Smooth muscle cell (in vitro differentiated cells): Measurements from ENCODE around the gene PPP1R27. TPM values are rescaled to one million over a fixed set of nuclear protein-coding genes. Genes with fewer than 3 reads are reported as not detected.

Experiments used
- DNase-seq: peaks from one replicate; lab custom pipeline; 2025; ENCODE audit not compliant: unreplicated experiment; lab: John Stamatoyannopoulos, UW
- H2AFZ ChIP-seq: fragments of 200-600 bp; sonication (generic); 2 replicates; pipeline ENCODE4 v1.6.0; 2016; ENCODE audit warnings: antibody characterized with exemption, low read depth, mild to moderate bottlenecking
- H3F3A ChIP-seq: fragments of 200-600 bp; sonication (generic); 2 replicates; pipeline ENCODE4 v1.6.0; 2017; ENCODE audit warnings: antibody characterized with exemption, low read depth
- H3K27ac ChIP-seq: fragments of 200-600 bp; sonication (generic); 2 replicates; pipeline ENCODE4 v1.5.1; 2016; ENCODE audit warnings: low read depth, mild to moderate bottlenecking
- H3K27me3 ChIP-seq: fragments of 200-600 bp; sonication (generic); 2 replicates; pipeline ENCODE4 v1.6.1; 2016; ENCODE audit warnings: low read depth, mild to moderate bottlenecking
- H3K36me3 ChIP-seq: fragments of 200-600 bp; sonication (generic); 2 replicates; pipeline ENCODE4 v1.5.1; 2016; ENCODE audit warnings: low read depth
- H3K4me1 ChIP-seq: fragments of 200-600 bp; sonication (generic); 2 replicates; pipeline ENCODE4 v1.5.1; 2016; ENCODE audit warnings: low read depth
- H3K4me2 ChIP-seq: fragments of 200-600 bp; sonication (generic); 2 replicates; pipeline ENCODE4 v1.6.0; 2016; ENCODE audit warnings: mild to moderate bottlenecking
- H3K4me3 ChIP-seq: fragments of 200-600 bp; sonication (generic); 2 replicates; pipeline ENCODE4 v1.5.1; 2016; ENCODE audit warnings: mild to moderate bottlenecking
- H3K79me2 ChIP-seq: fragments of 200-600 bp; sonication (generic); 2 replicates; pipeline ENCODE4 v1.6.0; 2016; ENCODE audit warnings: low read depth, mild to moderate bottlenecking
- H3K9ac ChIP-seq: fragments of 200-600 bp; sonication (generic); 2 replicates; pipeline ENCODE4 v1.6.0; 2016; ENCODE audit warnings: low read depth
- H3K9me3 ChIP-seq: fragments of 200-600 bp; sonication (generic); replicated peaks from 2 replicates; pipeline ENCODE4 v1.5.1; 2016; ENCODE audit warnings: low read depth
- H4K20me1 ChIP-seq: fragments of 200-600 bp; sonication (generic); 2 replicates; pipeline ENCODE4 v1.6.0; 2016; ENCODE audit warnings: low read depth
- CTCF ChIP-seq: fragments of 200-600 bp; sonication (generic); IDR thresholded peaks from 2 replicates; pipeline ENCODE4 v1.5.1; 2017; ENCODE audit warnings: borderline replicate concordance, mild to moderate bottlenecking, antibody characterized with exemption; ENCODE audit not compliant: insufficient read depth, poor library complexity, severe bottlenecking
- WGBS: methylation state at CpG from one replicate; pipeline ENCODE4 v1.1.7; 2016; ENCODE audit warnings: low lambda C conversion rate; 5-methylcytosine and 5-hydroxymethylcytosine counted together
- polyA plus RNA-seq: library from polyadenylated mRNA; unstranded; fragments of >200 nt; fragmentation: Nextera tagmentation; extraction: Ambion mirVana; gene quantifications from 2 replicates; pipeline ENCODE4 v1.2.1, GENCODE V29; 2016
- total RNA-seq: library from RNA; depleted of rRNA; stranded (reverse); fragments of >200 nt; gene quantifications from 2 replicates; pipeline ENCODE4 v1.2.3, GENCODE V29; 2014

PPP1R27 gene
- total and polyA plus RNA-seq, 2 experiments from 2014 or later = 0.79 to 3.1 TPM

GRCh38 chr17:81792675-81793615, 41.9 kb downstream of the PPP1R27 start:
- Histone ChIP-seq H3K79me2 (no peaks in the 10 kb centered on the region), H3K36me3 (no peaks in the 10 kb centered on the region), H3K4me3 (no peak overlapping the region), H3F3A (no peaks in the 10 kb centered on the region), H2AFZ (no peak overlapping the region), H3K4me2 (no peak overlapping the region), H3K9me3 (no peaks in the 10 kb centered on the region), H3K27me3 (no peaks in the 10 kb centered on the region), H4K20me1 (no peaks in the 10 kb centered on the region), H3K27ac (no peak overlapping the region), H3K9ac (no peak overlapping the region), H3K4me1 (no peaks in the 10 kb centered on the region)
- 95% methylated on average over 8 of the region's 8 CpGs for WGBS
- DNase-seq = no peak
- no peak for TF ChIP-seq CTCF

Other genes with a start within 250 kb of the PPP1R27 start
- 46.3 and 58.1 TPM in 2 replicates for gene NPLOC4, start 197.9 kb downstream of the PPP1R27 start, total RNA-seq
- 52.0 and 60.9 TPM in 2 replicates for gene NPLOC4, start 197.9 kb downstream of the PPP1R27 start, polyA plus RNA-seq
- gene TSPAN10, start 197.9 kb downstream of the PPP1R27 start, total RNA-seq = 0.67 and 2.6 TPM in 2 replicates
- gene TSPAN10, start 197.9 kb downstream of the PPP1R27 start, polyA plus RNA-seq = 1.2 and 3.4 TPM in 2 replicates
- 1.3 and 14.5 TPM in 2 replicates for gene PDE6G, start 178.5 kb downstream of the PPP1R27 start, total RNA-seq
- gene PDE6G, start 178.5 kb downstream of the PPP1R27 start, polyA plus RNA-seq = 3.2 and 5.3 TPM in 2 replicates
- gene OXLD1, start 168.4 kb downstream of the PPP1R27 start, total RNA-seq = 13.0 and 26.6 TPM in 2 replicates
- 32.1 and 32.3 TPM in 2 replicates for gene OXLD1, start 168.4 kb downstream of the PPP1R27 start, polyA plus RNA-seq
- gene CCDC137, start 168.3 kb downstream of the PPP1R27 start, total RNA-seq = 5.0 and 8.1 TPM in 2 replicates
- 24.6 and 30.2 TPM in 2 replicates for gene CCDC137, start 168.3 kb downstream of the PPP1R27 start, polyA plus RNA-seq
- gene ARL16, start 151.3 kb downstream of the PPP1R27 start, total RNA-seq = 22.3 and 24.0 TPM in 2 replicates
- gene ARL16, start 151.3 kb downstream of the PPP1R27 start, polyA plus RNA-seq = 62.1 and 77.3 TPM in 2 replicates
- gene HGS, start 151.0 kb downstream of the PPP1R27 start, total RNA-seq = 64.9 and 68.0 TPM in 2 replicates
- gene HGS, start 151.0 kb downstream of the PPP1R27 start, polyA plus RNA-seq = 164 and 194 TPM in 2 replicates
- gene MRPL12, start 131.7 kb downstream of the PPP1R27 start, total RNA-seq = 16.5 and 22.2 TPM in 2 replicates
- gene MRPL12, start 131.7 kb downstream of the PPP1R27 start, polyA plus RNA-seq = 83.6 and 92.4 TPM in 2 replicates
- 8.4 and 11.3 TPM in 2 replicates for gene SLC25A10, start 122.8 kb downstream of the PPP1R27 start, total RNA-seq
- gene SLC25A10, start 122.8 kb downstream of the PPP1R27 start, polyA plus RNA-seq = 13.0 and 21.0 TPM in 2 replicates
- not detected in 2 replicates for gene GCGR, start 30.9 kb downstream of the PPP1R27 start, total RNA-seq
- 0.58 TPM in 1 of 2 replicates, not detected in the other for gene GCGR, start 30.9 kb downstream of the PPP1R27 start, polyA plus RNA-seq
- gene MCRIP1, start 1.8 kb downstream of the PPP1R27 start, total RNA-seq = 85.1 and 85.8 TPM in 2 replicates
- gene MCRIP1, start 1.8 kb downstream of the PPP1R27 start, polyA plus RNA-seq = 194 and 208 TPM in 2 replicates
- 1,406 and 1,593 TPM in 2 replicates for gene P4HB, start 25.5 kb upstream of the PPP1R27 start, total RNA-seq
- 1,326 and 1,526 TPM in 2 replicates for gene P4HB, start 25.5 kb upstream of the PPP1R27 start, polyA plus RNA-seq
- 67.6 and 256 TPM in 2 replicates for gene ARHGDIA, start 36.3 kb upstream of the PPP1R27 start, total RNA-seq
- gene ARHGDIA, start 36.3 kb upstream of the PPP1R27 start, polyA plus RNA-seq = 353 and 360 TPM in 2 replicates
- gene ALYREF, start 56.5 kb upstream of the PPP1R27 start, total RNA-seq = 58.9 and 75.9 TPM in 2 replicates
- 123 and 136 TPM in 2 replicates for gene ALYREF, start 56.5 kb upstream of the PPP1R27 start, polyA plus RNA-seq
- 147 and 222 TPM in 2 replicates for gene ANAPC11, start 56.7 kb upstream of the PPP1R27 start, total RNA-seq
- 428 and 444 TPM in 2 replicates for gene ANAPC11, start 56.7 kb upstream of the PPP1R27 start, polyA plus RNA-seq
- 7.9 TPM in 1 of 2 replicates, not detected in the other for gene NPB, start 67.2 kb upstream of the PPP1R27 start, total RNA-seq
- gene NPB, start 67.2 kb upstream of the PPP1R27 start, polyA plus RNA-seq = 13.6 and 14.4 TPM in 2 replicates
- gene PCYT2, start 76.3 kb upstream of the PPP1R27 start, total RNA-seq = 10.3 and 11.4 TPM in 2 replicates
- gene PCYT2, start 76.3 kb upstream of the PPP1R27 start, polyA plus RNA-seq = 27.9 and 50.6 TPM in 2 replicates
- 9.5 and 19.9 TPM in 2 replicates for gene SIRT7, start 83.1 kb upstream of the PPP1R27 start, total RNA-seq
- gene SIRT7, start 83.1 kb upstream of the PPP1R27 start, polyA plus RNA-seq = 10.1 and 27.9 TPM in 2 replicates
- gene MAFG, start 92.7 kb upstream of the PPP1R27 start, total RNA-seq = 13.7 and 15.3 TPM in 2 replicates
- gene MAFG, start 92.7 kb upstream of the PPP1R27 start, polyA plus RNA-seq = 30.3 and 39.0 TPM in 2 replicates
- gene PYCR1, start 102.2 kb upstream of the PPP1R27 start, total RNA-seq = 144 and 157 TPM in 2 replicates
- 213 and 339 TPM in 2 replicates for gene PYCR1, start 102.2 kb upstream of the PPP1R27 start, polyA plus RNA-seq
- not detected in 2 replicates for gene MYADML2, start 112.2 kb upstream of the PPP1R27 start, total RNA-seq
- gene MYADML2, start 112.2 kb upstream of the PPP1R27 start, polyA plus RNA-seq = 0.82 TPM in 1 of 2 replicates, not detected in the other
- gene NOTUM, start 126.1 kb upstream of the PPP1R27 start, total RNA-seq = 0.90 and 1.3 TPM in 2 replicates
- 0.24 and 2.9 TPM in 2 replicates for gene NOTUM, start 126.1 kb upstream of the PPP1R27 start, polyA plus RNA-seq
- 12.3 and 28.4 TPM in 2 replicates for gene ASPSCR1, start 142.6 kb upstream of the PPP1R27 start, total RNA-seq
- 36.5 and 44.0 TPM in 2 replicates for gene ASPSCR1, start 142.6 kb upstream of the PPP1R27 start, polyA plus RNA-seq
- 44.6 and 50.4 TPM in 2 replicates for gene CENPX, start 187.8 kb upstream of the PPP1R27 start, total RNA-seq
- 57.5 and 72.8 TPM in 2 replicates for gene CENPX, start 187.8 kb upstream of the PPP1R27 start, polyA plus RNA-seq
- 7.0 and 9.6 TPM in 2 replicates for gene LRRC45, start 188.3 kb upstream of the PPP1R27 start, total RNA-seq
- 7.4 and 13.5 TPM in 2 replicates for gene LRRC45, start 188.3 kb upstream of the PPP1R27 start, polyA plus RNA-seq
- gene RAC3, start 196.6 kb upstream of the PPP1R27 start, total RNA-seq = 29.2 and 33.0 TPM in 2 replicates
- 12.1 and 15.3 TPM in 2 replicates for gene RAC3, start 196.6 kb upstream of the PPP1R27 start, polyA plus RNA-seq
- 34.9 and 46.4 TPM in 2 replicates for gene DCXR, start 202.6 kb upstream of the PPP1R27 start, total RNA-seq
- 84.4 and 89.4 TPM in 2 replicates for gene DCXR, start 202.6 kb upstream of the PPP1R27 start, polyA plus RNA-seq
- 20.3 and 27.1 TPM in 2 replicates for gene RFNG, start 216.8 kb upstream of the PPP1R27 start, total RNA-seq
- 54.9 and 58.8 TPM in 2 replicates for gene RFNG, start 216.8 kb upstream of the PPP1R27 start, polyA plus RNA-seq
- 72.0 and 93.7 TPM in 2 replicates for gene GPS1, start 216.8 kb upstream of the PPP1R27 start, total RNA-seq
- gene GPS1, start 216.8 kb upstream of the PPP1R27 start, polyA plus RNA-seq = 134 and 143 TPM in 2 replicates
- gene DUS1L, start 230.8 kb upstream of the PPP1R27 start, total RNA-seq = 30.7 and 49.4 TPM in 2 replicates
- 125 and 141 TPM in 2 replicates for gene DUS1L, start 230.8 kb upstream of the PPP1R27 start, polyA plus RNA-seq